ENCODE data around the gene SCN10A. TPM values are rescaled to one million over a fixed set of nuclear protein-coding genes. Genes with fewer than 3 reads are reported as not detected.

Gene SCN10A
- total and polyA plus RNA-seq, 11 donors: 0.05 to 0.72 (median 0.12) TPM; not detected in 1

GRCh38 chr3:38689346-38689745 lies 126.7 kb downstream of the SCN10A start:
- WGBS, 4 donors: 74 to 83% (median 79%) methylated on average over 4 of the region's 4 CpGs
- intact Hi-C loops (cut with DNase I): loop anchor here in 8 of 10 donors (1.0 to 10.0 kb wide), 5 partner anchors 153 to 308 kb away; no protein-coding TSS in a partner anchor
- H3K27me3 ChIP-seq: no peaks in the 10 kb centered on the region
- H3K4me3 ChIP-seq: no peak overlapping the region
- ATAC-seq: no peak
- H3K27ac ChIP-seq: no peak overlapping the region
- TF ChIP-seq POLR2A (IDR thresholded peaks at IDR 0.05) (no peak), CTCF (IDR thresholded peaks at IDR 0.05) (no peak)
- no peaks in the 10 kb centered on the region for H3K4me1 ChIP-seq
- H3K9me3 ChIP-seq: no peaks in the 10 kb centered on the region
- no peak for DNase-seq
- no peaks in the 10 kb centered on the region for H3K36me3 ChIP-seq

- H3K9me3 ChIP-seq: no peaks in the 10 kb centered on the region
- ATAC-seq (no peak), DNase-seq (no peak)
- TF ChIP-seq POLR2A (IDR thresholded peaks at IDR 0.05) (no peak), CTCF (IDR thresholded peaks at IDR 0.05) (no peak)
- no peak overlapping the region for H3K27ac ChIP-seq
- WGBS, 4 donors: 68 to 80% (median 70%) methylated on average over 2 of the region's 2 CpGs
- no peaks in the 10 kb centered on the region for H3K36me3 ChIP-seq
- no peaks in the 10 kb centered on the region for H3K4me1 ChIP-seq
- intact Hi-C loops (cut with DNase I): loop anchor here in 6 of 10 donors (5.0 to 10.0 kb wide), 3 partner anchors 155 to 310 kb away; no protein-coding TSS in a partner anchor
- H3K27me3 ChIP-seq: no peaks in the 10 kb centered on the region
- H3K4me3 ChIP-seq: no peak overlapping the region
These were observed 128.7 kb downstream of the SCN10A start for GRCh38 chr3:38687321-38687720.

GRCh38 chr3:38684546-38684945 lies 131.5 kb downstream of the SCN10A start:
- Histone ChIP-seq H3K4me3 (no peak overlapping the region), H3K36me3 (no peaks in the 10 kb centered on the region), H3K27ac (no peak overlapping the region), H3K4me1 (no peaks in the 10 kb centered on the region), H3K27me3 (no peaks in the 10 kb centered on the region), H3K9me3 (no peaks in the 10 kb centered on the region)
- ATAC-seq (no peak), DNase-seq (no peak)
- TF ChIP-seq CTCF (IDR thresholded peaks at IDR 0.05) (no peak), POLR2A (IDR thresholded peaks at IDR 0.05) (no peak)
- WGBS, 4 donors: 51 to 64% (median 58%) methylated on average over 5 of the region's 5 CpGs
- intact Hi-C loops (cut with DNase I): loop anchor here in 4 of 10 donors (10.0 kb wide), 1 partner anchor 160 kb away; no protein-coding TSS in a partner anchor

- Histone ChIP-seq H3K36me3 (no peaks in the 10 kb centered on the region), H3K9me3 (peaks cover 0 to 10% (median 0%) of the 10 kb centered on the region in 12 donors), H3K27me3 (peaks cover 0 to 4% (median 0%) of the 10 kb centered on the region in 9 donors), H3K4me3 (no peak overlapping the region), H3K4me1 (no peaks in the 10 kb centered on the region), H3K27ac (no peak overlapping the region)
- 23 to 43% (median 32%) methylated on average over 4 of the region's 4 CpGs for WGBS, 4 donors
- TF ChIP-seq CTCF (IDR thresholded peaks at IDR 0.05) (no peak), POLR2A (IDR thresholded peaks at IDR 0.05) (no peak)
- intact Hi-C loops (cut with DNase I): no loop called here
- DNase-seq (no peak), ATAC-seq (no peak)
These were observed 146.3 kb downstream of the SCN10A start for GRCh38 chr3:38669668-38670067.
